HG03520 (cell line): ENCODE data around the gene CTNND2.
"Not testable (repeated sequence)": the region's sequence is repeated elsewhere in the genome, so short reads cannot be mapped to it uniquely, and the experiment has no call there.

Source experiments
- ATAC-seq: cut with Tn5 transposase; IDR thresholded peaks from one replicate; pipeline ENCODE4 v1.9.1; 2021; ENCODE audit warnings: mild to moderate bottlenecking, moderate library complexity; ENCODE audit not compliant: unreplicated experiment

Gene CTNND2

DNA sequence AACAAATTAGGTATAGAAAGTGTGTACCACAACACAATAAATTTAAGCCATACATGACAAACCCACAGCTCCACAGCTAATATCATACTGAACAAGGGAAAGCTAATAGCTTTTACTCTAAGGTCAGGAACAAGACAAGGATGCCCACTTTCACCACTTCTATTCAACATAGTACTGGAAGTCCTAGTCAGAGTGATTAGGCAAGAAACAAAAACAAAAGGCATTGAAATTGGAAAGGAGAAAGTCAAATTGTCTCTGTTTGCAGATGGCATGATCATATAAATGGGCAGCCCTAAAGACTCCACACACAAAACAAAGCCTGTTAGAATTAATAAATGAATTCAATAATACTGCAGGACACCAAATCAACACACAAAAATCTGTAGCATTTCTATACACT, 548.8 kb downstream of the CTNND2 start:
- no peak for ATAC-seq

DNA sequence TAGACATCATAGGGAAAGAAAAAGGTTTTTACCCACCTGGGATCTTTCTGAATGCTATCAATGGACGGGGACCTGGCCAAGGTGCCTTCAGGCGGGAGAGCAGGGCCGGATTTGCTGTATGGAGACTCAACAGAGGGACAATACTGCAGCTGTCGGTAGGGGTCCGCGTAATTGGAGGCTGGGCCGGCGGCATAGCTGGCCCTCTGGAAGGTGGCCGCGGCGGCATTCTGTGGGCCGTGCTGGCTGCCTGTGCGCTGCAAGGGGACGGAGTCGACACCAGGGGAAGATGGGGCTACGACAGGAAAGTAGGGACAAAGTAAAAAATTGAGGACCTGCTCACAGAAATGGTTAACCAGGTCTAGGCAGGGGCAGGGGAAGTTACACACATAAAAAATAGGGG, 557.9 kb downstream of the CTNND2 start:
- no peak for ATAC-seq

DNA sequence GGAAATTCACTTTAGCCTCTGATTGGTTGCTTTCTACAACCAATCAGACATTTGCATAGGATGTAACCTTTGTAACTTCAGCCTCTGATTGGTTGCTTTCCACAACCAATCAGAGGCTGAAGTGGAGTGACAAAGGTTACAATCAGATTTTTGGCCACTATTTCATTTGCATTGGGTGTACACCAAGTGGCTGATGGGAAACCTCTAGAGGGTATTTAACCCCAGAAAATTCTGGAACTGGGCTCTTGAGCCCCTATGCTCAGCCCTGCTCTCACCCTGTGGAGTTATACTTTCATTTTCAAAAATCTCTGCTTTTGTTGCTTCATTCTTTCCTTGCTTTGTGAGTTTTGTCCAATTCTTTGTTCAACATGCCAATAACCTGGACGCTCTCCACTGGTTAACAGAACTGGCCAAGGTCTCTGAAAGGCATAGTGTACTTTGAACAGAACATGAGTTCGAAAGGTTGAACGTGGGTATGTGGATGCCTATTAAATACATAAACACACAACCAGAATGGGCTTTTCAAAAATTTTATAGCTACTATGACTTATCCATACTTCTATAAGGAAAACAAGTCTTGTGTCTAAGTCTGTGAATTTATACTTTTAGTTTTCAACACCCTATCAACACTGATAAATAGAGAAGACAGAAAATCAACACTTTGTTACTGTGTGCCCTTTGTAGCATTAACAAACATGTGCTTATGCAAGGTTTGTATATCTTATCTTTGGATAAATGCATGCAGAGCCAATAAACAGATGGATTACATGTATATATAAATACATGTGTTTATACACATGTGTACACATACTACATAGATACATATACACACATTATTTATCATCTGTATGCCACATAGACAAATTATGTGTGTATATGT, 568.1 kb downstream of the CTNND2 start:
- no peak for ATAC-seq

DNA sequence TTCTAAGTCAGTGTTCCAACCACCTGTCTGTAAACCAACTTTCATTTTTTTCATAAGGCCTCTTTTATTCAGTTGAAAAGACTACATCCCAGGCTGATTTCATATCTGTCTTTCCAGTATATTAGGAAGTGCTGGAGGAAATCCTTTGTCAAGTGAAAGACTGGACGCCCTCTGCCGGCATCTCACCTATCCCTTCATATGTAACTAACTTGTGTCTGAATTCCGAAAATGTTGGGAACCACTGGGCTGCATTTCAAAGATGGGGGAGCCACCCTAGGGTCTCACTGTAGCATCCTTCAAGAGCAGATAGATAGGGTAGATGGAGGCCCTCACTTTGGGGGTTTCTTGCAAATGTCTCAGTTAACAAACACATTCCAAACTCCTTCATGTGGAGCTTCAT, 569.8 kb downstream of the CTNND2 start:
- no peak for ATAC-seq

DNA sequence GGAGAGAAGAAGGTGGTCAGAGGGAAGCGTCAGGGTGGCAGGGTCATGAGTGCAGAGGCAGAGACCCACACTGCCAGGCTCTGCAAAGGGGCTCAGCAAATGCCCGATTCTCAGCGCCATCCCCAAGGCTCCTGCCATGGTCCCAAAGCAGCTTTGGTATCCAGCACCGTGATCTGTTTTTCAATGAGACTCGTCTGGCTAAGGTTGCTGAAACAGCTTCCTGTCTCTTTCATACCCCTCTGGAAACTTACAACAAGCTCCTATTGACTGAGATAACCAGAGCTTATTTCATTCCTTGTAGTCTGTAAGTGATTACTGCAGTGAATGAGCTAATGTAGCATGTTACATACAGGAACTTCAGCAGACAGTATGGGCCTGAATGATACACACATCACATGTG, 574.6 kb downstream of the CTNND2 start:
- ATAC-seq: no peak

DNA sequence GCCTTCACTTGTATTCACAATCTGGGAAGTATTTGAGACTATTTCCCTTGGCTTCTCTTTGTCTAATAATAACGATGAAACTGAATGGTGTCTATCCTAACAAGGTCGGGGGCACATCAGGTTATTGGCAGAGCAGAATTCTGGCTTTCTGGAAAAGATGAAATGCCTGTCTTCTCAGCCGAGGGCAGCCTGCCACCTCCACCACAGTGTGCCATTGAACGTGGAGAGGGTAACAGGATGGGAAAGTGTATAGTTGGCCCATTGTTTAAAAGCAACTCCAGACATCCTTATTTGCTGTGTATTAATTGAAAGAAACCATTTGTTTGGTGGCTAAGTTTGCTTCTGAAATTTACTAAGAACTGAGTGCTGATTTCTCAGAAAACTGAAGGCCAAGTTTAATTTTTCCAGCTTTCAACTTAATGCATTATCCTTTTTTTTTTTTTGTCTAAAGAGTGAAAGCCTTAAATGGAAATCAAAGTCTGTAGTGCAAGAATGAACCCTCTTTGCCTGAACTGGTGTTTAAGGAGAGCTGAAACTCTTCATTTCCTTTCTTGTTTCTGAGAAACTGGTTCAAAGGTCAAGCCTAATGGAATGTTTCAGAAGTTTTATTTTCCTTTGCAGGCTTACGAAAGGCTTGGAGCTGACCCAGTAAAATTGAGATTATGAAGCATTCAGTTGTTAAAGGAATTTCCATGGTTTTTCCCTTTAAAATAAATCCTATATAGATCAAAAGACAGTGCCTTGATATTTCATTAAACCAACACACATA, 579.5 kb downstream of the CTNND2 start:
- no peak for ATAC-seq

DNA sequence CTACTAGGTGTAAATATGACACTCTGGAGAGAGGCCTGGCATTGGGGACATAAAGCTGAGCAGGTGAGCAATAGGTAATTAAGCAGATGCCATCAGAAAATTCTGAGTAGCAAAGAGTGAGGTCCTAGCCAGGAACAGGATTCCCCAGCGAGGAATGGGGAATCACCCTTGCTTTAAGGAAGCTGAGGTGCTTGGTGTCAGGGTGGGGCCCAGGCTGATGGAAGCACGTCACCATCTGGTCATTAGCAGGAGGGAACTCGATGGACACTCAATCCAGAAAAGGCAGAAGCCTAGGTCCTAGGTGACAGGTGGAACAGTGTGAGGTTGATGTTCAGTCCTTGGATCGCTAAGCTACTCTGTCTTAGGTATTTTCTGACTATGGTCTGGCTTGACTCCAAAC, 580.5 kb downstream of the CTNND2 start:
- no peak for ATAC-seq

DNA sequence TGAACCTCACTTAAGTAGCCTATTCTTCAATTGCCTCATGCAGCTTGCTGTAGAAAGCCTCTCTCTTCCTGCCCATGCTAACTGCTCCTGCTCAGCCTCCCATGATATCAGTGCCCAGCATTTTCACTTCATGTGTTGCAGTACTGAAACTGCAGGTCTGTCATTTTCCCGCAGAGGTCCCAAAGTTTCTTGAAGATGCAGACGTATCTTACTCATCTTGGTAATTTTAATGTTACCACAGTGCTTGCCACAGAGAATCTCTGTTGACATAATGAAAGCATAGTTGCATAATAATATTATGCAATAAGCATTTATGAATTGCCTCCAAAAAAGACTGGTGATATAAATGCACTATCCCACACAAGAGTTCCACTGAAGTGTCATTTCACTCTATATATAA, 582.1 kb downstream of the CTNND2 start:
- no peak for ATAC-seq

DNA sequence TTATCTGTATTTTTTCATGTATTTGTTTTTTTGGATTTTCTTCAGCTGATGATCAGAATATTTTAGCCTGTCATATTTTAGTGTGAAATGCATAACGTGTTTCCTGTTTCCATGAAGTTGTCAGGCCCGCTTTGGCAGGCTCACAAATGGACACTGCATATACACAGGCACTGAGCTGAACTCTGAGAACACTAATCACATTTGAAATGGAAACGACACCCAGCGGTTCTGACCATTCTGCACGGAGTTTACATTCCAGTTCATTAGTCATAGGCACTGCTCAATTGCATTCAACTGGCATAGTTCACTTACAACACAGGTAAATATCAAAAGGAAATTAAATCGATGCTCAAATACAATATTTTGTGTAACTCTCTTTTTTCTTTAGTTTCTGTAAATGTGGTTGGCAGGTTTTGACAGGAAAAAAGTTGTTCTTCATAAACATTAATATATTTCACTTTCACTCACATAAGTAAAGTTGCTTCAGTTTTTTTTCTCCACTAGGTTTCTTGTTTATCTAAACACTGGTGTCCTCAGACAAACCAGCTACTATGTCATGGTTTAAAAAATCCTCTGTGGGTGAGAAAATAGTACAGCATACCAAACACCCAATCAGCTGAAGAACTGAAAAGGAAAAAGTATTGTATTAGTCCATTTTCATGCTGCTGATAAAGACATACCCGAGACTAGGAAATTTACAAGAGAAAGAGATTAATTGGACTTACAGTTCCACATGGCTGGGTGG, 584.2 kb downstream of the CTNND2 start:
- no peak for ATAC-seq

DNA sequence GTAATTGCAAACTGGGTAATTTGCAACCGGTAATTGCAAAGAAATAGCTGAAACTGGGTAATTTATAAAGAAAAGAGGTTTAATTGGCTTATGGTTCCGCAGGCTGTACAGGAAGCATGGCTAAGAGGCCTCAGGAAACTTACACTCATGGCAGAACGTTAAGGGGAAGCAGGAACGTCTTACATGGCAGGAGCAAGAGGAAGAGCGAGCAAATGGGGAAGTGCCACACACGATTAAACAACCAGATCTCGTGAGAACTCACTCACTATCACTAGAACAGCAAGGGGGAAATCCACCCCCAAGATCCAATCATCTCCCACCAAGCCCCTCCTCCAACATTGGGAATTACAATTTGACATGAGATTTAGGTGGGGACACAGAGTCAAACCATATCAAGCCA, 590.6 kb downstream of the CTNND2 start:
- not testable (repeated sequence) for ATAC-seq

DNA sequence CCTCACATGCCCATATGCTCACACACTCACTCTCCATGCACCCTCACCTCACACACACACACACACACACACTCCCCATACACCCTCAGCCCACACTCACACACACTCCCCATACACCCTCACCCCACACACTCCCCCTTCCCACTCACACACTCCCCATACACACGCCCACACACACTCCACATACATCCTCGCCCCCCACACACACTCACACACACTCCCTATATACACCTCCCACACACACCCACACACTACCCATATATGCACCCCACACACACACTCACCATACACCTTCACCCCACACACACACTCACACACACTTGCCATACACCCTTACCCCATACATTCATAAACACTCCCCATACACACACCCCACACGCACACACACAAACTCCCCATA, 592.5 kb downstream of the CTNND2 start:
- no peak for ATAC-seq

DNA sequence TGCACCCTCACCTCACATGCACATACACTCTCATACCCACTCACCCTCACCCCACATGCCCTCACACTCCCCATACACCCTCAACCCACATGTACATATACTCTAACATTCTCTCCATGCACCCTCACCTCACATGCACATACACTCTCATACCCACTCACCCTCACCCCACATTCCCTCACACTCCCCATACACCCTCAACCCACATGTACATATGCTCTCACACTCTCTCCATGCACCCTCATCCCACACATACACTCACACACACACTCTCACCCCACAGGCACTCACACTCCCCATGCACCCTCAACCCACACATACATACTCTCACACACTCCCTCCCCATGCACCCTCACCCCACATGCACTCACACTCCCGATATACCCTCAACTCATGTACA, 593.0 kb downstream of the CTNND2 start:
- ATAC-seq: no peak

DNA sequence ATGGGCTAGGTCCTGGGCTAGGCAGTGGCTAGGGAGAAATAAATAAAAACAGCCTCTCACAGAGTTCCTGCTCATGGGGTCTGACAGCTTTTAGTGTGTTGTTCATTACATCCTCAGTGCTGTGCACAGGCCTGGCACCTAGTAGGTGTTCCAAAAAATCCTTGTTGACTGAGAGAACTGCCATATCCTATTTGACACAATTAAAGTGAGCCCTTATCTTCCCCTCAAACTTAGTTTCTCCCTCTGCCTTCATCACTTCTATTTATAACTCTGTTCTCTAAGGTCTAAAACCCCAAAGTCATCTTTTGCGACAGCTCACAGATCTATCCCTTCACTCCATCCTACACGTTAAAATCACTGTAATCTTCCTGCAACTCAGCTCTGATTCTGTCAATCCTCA, 594.1 kb downstream of the CTNND2 start:
- no peak for ATAC-seq

DNA sequence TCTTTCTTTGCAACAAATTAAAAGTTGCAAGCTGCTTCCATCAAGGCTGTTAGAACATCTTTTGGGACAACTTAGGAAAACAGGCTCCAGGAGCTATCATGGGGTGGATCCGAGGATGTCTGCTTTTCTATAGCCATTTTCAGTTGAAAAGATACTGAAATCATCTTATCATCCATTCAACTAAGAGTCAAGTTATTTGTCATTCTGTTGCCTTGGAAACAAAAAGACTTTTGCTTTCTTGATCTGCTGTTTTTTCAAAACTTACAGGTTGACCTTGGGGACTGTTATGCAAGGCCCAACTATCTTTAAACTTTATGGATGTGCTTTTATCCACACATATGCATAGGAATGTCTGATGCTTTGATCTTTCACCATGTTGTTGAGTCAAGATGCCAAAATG, 597.9 kb downstream of the CTNND2 start:
- ATAC-seq: no peak

DNA sequence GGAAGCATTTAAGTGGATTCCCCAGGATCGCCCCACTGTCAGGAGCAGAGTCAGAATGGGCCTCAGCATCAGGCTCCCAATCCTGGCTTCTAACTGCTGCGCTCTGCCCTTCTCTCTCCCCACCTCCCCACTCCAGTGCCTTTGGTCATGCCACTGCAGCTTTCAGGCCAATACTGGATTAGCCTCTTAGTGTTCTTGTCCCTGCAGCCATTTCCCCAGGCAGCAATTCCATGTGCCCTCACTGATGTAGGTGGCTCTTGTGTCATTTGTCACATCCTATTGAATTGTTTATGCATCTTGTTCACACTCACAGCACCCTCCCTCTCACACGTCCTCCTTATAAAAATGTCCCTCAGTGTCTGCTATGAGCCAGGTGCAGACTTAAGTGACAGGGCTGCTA, 599.0 kb downstream of the CTNND2 start:
- no peak for ATAC-seq

DNA sequence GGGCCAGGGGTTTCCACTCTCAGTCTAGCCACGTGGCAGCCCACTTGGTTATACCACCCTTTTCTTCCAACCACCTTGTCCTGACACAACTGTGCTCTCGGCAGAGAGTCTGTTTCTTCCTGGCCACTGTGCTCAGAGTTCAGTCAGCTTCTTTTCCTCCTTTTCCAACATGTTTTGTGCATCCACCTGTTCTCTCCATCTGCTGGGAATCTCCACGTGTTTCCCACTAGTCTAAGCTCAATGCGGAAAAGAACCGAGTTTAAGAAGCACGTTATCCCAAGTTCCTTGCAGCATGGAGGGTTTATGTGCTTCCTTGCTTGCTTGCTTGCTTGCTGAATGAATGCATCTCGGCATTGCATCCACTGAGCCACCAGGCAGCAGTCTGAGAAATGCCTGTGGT, 599.6 kb downstream of the CTNND2 start:
- ATAC-seq: no peak

DNA sequence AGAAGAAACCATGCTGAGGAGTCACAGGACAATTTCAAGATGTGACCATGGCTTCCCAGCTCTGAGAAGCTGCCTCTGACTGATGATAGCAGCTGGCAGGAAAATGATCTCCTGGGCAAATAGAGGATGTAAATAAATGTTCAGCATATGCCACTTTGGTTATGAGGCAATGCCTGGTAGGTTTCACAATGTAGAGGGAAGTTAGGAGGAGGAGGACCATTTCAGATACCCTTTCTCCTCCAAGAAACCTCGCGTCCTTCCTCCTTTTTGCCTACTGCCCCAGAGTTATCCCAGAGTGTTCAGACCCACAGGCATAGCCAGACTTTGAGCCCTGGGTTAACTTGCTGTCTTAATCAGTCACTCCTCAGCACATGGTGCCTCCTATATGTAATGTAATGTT, 601.6 kb downstream of the CTNND2 start:
- no peak for ATAC-seq

DNA sequence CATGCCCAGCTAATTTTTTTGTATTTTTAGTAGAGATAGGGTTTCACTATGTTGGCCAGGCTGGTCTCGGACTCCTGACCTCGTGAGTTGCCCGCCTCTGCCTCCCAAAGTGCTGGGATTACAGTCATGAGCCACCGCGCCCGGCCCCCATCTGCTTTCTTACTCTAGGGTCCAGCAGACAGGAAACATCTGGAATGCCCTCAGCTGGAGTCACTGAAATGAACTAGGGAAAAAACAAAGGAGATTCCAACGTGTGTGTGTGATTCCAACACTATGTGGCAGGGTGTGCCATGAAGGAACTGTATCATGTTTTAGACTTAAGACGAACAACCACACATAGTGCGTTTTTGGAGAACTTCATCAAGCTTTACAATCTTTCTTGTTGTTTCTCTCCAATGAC, 603.1 kb downstream of the CTNND2 start:
- no peak for ATAC-seq

DNA sequence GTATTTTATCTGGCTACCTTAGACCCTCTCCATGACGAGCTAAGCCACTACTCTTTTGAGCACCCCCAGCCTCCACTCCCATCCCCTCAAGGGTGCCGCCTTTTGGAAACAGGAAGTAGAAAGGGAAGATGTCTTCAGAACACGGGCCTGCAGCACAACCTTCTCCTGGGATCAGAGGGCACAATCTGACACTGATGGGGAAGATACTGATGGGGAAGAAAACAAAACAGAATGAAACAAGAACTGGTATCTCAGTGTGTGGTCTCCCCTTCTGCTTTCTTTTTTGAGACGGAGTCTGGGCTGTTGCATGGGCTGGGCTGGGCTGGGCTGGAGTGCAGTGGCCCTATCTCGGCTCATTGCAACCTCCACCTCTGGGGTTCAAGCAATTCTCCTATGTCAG, 603.5 kb downstream of the CTNND2 start:
- no peak for ATAC-seq

DNA sequence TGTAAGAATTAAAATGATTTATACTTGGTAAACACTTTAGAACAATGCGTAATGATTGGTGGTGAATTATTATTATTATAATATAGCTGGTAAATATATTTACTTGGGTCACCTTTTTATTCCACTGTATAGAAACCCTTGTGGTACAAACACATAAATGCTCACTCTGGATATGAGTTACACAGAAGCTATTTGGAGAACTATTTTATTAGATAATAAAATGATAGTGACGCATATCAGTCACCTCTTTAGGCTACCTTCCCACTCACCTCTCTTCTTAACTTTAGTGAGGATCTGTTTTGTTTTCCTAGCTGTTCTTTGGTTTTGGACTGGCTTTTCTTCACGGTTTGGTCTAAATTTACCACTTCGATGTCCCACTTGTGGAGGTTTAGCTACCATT, 605.4 kb downstream of the CTNND2 start:
- ATAC-seq: no peak

DNA sequence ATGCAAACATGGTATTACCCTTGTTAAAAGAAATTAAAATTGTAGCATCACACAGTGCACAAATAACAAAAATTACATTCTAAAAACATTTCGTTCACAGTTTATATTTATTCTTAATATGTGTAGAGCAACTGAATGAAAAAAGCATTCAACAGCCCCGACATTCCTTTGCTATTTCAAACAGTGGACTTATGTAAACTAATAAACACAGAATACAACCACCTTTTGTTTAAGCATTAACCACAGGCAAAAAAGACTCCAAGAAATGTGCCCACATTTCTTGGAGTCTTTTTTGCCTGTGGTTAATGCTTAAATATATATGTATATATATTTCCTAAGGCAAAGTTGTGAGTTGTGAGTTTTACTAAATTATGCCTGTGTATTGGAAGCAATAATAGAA, 610.7 kb downstream of the CTNND2 start:
- ATAC-seq: no peak
